ENCODE data around the gene MRPS27.

Gene MRPS27

DNA sequence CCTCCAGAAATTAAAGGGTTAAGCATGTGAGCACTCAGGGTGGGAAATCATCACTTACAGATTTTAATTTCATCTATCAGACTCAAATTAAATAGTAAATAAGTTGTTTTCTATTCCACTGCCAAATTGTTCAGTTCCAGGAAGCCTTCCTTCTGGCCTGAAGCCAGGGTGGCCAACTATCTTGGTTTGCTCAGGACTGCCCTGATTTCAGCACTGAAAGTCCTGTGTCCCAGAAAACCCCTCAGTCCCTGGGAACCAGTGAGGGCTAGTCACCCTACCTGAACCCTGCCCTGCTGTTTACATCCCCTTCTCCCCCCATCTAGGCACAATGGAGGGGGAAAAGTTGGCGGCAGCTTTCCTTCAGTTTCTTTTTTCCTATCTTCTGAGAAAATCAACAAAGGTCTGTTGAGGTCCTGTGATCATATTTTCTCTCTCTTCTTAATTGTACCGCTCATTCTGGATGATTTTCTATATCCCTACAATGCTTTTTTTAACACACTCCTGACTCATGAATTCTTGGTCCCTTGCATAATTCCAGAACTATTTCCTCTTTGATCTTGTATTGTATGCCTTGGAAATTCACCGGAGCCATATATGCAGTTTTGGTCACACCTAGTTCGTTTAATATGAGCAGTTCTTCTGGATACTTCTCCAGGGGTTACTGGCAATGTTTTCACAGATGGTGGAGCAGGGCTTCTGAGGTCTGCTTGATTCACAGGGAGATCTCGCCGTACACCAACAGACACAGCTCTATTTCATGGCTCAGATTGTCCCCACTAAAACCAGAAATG lies 109.0 kb downstream of the MRPS27 start:
- H3K27ac ChIP-seq = no peak overlapping the region
- TF ChIP-seq, protein P1, sequence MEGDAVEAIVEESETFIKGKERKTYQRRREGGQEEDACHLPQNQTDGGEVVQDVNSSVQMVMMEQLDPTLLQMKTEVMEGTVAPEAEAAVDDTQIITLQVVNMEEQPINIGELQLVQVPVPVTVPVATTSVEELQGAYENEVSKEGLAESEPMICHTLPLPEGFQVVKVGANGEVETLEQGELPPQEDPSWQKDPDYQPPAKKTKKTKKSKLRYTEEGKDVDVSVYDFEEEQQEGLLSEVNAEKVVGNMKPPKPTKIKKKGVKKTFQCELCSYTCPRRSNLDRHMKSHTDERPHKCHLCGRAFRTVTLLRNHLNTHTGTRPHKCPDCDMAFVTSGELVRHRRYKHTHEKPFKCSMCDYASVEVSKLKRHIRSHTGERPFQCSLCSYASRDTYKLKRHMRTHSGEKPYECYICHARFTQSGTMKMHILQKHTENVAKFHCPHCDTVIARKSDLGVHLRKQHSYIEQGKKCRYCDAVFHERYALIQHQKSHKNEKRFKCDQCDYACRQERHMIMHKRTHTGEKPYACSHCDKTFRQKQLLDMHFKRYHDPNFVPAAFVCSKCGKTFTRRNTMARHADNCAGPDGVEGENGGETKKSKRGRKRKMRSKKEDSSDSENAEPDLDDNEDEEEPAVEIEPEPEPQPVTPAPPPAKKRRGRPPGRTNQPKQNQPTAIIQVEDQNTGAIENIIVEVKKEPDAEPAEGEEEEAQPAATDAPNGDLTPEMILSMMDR (conservative IDR thresholded peaks at IDR 0.05) = no peak

DNA sequence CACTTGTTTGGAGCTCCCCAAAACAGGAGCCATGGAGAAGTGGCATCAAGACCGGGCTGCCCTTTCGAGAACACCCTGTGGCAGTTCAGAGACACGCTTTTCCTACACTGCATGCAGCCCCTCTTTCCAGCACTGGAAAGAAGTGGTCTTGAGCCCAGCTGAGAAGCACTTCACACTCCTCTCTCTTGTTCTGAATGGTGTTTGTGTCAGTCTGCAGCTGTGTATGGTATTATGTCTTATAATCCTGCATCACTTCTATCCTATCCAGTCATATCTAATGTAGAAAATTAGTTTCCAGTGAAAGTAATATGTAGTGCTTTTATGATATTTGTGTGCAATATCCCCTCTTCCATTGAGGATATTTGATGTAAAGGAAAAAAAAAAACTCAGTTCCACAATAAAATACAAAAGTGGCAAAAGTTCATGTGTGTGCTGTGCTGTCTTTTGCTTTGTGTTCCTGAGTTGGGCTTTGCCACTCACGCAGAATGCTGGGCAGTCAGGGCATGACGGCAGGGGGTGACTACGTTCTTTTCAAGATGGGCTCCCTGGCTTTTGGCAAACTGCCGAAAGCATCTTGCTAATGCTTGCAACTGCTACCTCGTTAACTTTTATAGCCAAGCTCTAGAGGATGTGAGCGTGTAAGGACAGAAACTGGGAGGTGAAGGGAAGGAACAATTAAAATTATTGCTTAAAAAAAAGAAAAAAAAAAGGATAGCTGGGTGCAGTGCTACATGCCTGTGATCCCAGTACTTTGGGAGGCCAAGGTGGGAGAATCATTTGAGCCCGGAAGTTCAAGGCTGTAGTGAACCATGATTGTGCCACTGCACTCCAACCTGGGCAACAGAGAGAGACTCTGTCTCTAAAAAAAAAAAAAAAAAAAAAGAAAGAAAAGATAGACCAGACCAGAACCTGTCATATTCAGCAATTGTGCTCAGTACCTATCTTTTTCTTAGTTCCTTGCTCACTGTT lies 110.6 kb downstream of the MRPS27 start:
- no peak overlapping the region for H3K27ac ChIP-seq
- TF ChIP-seq, protein P1 (conservative IDR thresholded peaks at IDR 0.05) = no peak

DNA sequence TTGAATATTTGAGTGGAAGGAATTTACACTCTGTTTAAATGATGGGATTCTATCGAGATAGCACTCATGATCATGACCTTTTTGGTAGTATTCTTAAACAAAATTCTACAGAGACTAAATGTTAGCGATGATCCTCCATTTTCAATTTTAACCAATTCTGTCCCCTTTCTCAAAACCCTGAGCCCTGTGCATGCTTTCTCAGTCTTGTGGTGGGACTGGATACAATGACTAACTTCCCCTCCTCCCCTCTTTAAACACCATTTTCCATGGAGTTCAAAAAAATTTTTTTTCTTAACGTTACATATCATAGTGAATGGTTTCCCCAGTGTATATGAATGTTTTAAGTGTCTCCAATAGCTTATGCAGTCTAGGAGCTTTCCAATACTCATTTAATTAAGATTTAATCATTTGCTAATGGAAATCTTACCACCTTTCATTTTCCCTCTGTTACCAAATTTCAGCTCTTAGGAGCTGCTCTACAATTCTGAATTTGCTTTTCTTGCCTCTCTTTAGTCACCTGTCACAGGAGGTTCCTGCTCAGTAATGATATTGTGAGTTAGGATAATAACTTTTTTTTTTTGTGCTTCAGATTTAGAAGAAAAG lies 111.6 kb downstream of the MRPS27 start:
- TF ChIP-seq, protein P1 (conservative IDR thresholded peaks at IDR 0.05) = no peak

DNA sequence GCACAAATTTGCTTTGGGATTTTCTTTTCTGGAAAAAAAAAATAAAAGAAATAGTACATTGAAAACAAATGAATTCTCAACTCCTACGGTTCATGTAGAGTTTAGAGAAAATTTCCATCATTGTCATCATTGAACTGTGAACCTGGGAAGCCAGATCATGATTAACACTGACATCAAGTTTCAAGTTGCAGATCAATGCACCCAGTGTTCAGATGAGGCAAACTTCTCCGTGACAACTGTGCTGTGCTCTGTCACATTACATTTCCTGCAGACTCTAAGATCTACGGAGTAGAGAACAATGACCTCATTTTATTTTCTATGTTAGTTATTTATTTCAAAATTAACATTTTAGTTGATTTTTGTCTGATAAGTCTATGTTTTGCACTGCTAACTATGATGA lies 113.0 kb downstream of the MRPS27 start:
- H3K27ac ChIP-seq = no peak overlapping the region
- TF ChIP-seq, protein P1 (conservative IDR thresholded peaks at IDR 0.05) = no peak

More for the DNA sequence above, 111.6 kb downstream of the MRPS27 start:
- no peak overlapping the region for H3K27ac ChIP-seq

DNA sequence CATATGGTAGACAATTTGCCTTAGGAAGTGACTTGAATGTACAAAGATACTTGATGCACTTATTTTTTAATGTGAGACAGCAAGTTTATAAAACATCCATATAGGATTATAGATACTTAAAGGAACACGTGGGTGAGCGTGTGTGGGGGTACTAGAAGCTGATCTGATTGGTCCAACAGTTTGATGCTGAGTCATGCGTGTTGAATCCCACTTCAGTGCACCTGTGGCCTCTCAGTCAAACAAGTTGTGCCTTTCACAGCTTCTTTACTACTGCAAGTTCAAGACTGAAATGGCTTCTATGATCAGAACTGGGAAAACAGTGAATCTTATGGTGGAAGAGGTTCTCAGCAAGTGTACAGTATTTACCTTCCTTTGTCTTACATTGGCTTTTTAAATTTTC lies 113.9 kb downstream of the MRPS27 start:
- no peak overlapping the region for H3K27ac ChIP-seq
- TF ChIP-seq, protein P1 (conservative IDR thresholded peaks at IDR 0.05) = no peak

DNA sequence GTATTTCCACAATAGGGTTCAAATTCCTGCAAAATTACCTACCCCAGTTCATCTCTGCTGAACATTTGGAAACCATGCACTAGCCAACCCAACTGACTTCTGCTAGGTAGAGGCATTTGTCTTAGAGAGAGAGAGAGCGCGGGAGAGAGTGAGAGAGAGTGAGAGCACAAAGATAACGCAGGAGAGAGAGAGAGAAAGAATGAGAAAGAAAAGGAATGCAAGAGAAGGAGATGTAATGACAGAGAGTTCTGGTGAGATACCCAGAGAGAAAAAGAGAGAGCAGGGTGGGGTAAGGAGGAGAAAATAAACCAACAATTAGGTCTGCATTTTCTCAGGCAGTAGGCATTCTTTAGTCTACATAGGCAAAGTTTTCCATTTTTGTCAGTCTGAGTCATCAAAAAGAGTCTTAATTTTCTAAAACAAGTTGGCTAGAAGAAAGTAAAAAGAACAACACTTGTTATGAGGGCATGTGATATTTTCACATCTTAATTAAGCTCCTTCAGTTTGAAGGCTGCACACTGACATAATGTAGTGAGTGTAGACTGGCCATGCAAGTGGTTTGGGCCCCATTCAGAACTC lies 114.5 kb downstream of the MRPS27 start:
- TF ChIP-seq, protein P1 (conservative IDR thresholded peaks at IDR 0.05) = no peak
- H3K27ac ChIP-seq = no peak overlapping the region

All from VCaP (cell line).